HepG2 (cell line): Measurements from ENCODE around the gene GPX1. TPM values are rescaled to one million over a fixed set of nuclear protein-coding genes. Genes with fewer than 3 reads are reported as not detected.
"Not testable (repeated sequence)": the region's sequence is repeated elsewhere in the genome, so short reads cannot be mapped to it uniquely, and the experiment has no call there.

ENCODE experiments used
- ATAC-seq: fragments of 200-7000 bp; cut with Tn5 transposase; 3 replicates; pipeline ENCODE4 v1.9.1; 2020; ENCODE audit warnings: mild to moderate bottlenecking, moderate library complexity
- BruUV-seq: library from RNA; stranded (reverse); fragments of 400-500 nt; replicated peaks from 2 replicates; lab custom pipeline; 2021; lab: Mats Ljungman, UMichigan
- CTCF ChIA-PET: fragments of 300-600 bp; formaldehyde crosslinking; extraction: SDS; loops from one replicate; lab custom pipeline; 2021; ENCODE audit warnings: low total read pairs, inconsistent platforms, low intra/inter-chr PET ratio; lab: Yijun Ruan, JAX
- POLR2A ChIA-PET: fragments of 350-600 bp; sonication (Branson Sonifier 250); formaldehyde crosslinking; loops from one replicate; lab custom pipeline; 2020; ENCODE audit warnings: antibody characterized with exemption, inconsistent platforms; lab: Yijun Ruan, JAX
- DNase-seq: peaks from one replicate; pipeline ENCODE4 v3.0.0-alpha.2; 2015; ENCODE audit warnings: low spot score
- FAIRE-seq: peaks from 3 replicates; lab custom pipeline; 2011; peaks lifted over from hg19 to GRCh38; lab: Jason Lieb, UNC
- H2AFZ ChIP-seq: one replicate; pipeline ENCODE4 v1.6.1; 2011; ENCODE audit warnings: low read length, inconsistent platforms
- H3K27ac ChIP-seq: fragments of 300-600 bp; 3 replicates; pipeline ENCODE4 v1.8.0; 2011; ENCODE audit warnings: mixed run types, mild to moderate bottlenecking, mixed read lengths, low read length, inconsistent platforms; ENCODE audit not compliant: insufficient read depth; ENCODE audit errors: extremely low read length
- H3K27me3 ChIP-seq, 2 experiments: fragments of 200-600 bp in 1 of 2; 2 replicates in 1 of 2; 3 replicates in 1 of 2; pipeline versions ENCODE4 v1.6.0 to v1.8.0; 2011; ENCODE audit warnings: low read length in 2 of 2, mild to moderate bottlenecking in 2 of 2, moderate library complexity in 2 of 2, inconsistent platforms in 1 of 2; ENCODE audit not compliant: insufficient read depth in 2 of 2, control insufficient read depth in 1 of 2
- H3K36me3 ChIP-seq, 2 experiments: fragments of 200-600 bp in 1 of 2; replicated peaks in 1 of 2; 2 replicates in 1 of 2; 3 replicates in 1 of 2; pipeline versions ENCODE4 v1.5.1 to v1.8.0; 2011; ENCODE audit warnings: low read length in 2 of 2, inconsistent platforms in 1 of 2; ENCODE audit not compliant: insufficient read depth in 2 of 2, control insufficient read depth in 1 of 2
- H3K4me1 ChIP-seq: 2 replicates; pipeline ENCODE4 v1.5.1; 2012; ENCODE audit warnings: low read length, inconsistent platforms; ENCODE audit not compliant: insufficient read depth
- H3K4me2 ChIP-seq: 2 replicates; pipeline ENCODE4 v1.6.0; 2011; ENCODE audit warnings: low read depth, low read length, inconsistent platforms
- H3K4me3 ChIP-seq, 3 experiments: fragments of 200-600 bp in 1 of 3; sonication (generic), shearing (Covaris generic) in 1 of 3; replicated peaks in 1 of 3; 2 replicates each; pipeline ENCODE4 v1.5.1; 2011 to 2016; ENCODE audit warnings: low read length in 3 of 3, inconsistent platforms in 2 of 3, low read depth in 2 of 3, mild to moderate bottlenecking in 2 of 3, control low read depth in 1 of 3, mixed read lengths in 1 of 3; ENCODE audit not compliant: insufficient read depth in 1 of 3
- H3K79me2 ChIP-seq: one replicate; pipeline ENCODE4 v1.6.1; 2011; ENCODE audit warnings: low read length, inconsistent platforms; ENCODE audit not compliant: insufficient read depth
- H3K9ac ChIP-seq: 2 replicates; pipeline ENCODE4 v1.6.0; 2011; ENCODE audit warnings: mild to moderate bottlenecking, low read depth, low read length, inconsistent platforms; ENCODE audit not compliant: insufficient read depth
- H3K9me3 ChIP-seq: 2 replicates; pipeline ENCODE4 v1.5.1; 2012; ENCODE audit warnings: mild to moderate bottlenecking, low read length
- H4K20me1 ChIP-seq: 2 replicates; pipeline ENCODE4 v1.6.0; 2011; ENCODE audit warnings: inconsistent platforms, mild to moderate bottlenecking, low read length, moderate library complexity; ENCODE audit not compliant: insufficient read depth
- ARNT ChIP-seq: fragments of 450-650 bp; IDR thresholded peaks from 2 replicates; pipeline ENCODE4 v1.6.1; 2017
- ELF4 ChIP-seq: sonication (generic); formaldehyde crosslinking; IDR thresholded peaks from 2 replicates; pipeline ENCODE4 v1.5.0; 2020; ENCODE audit warnings: missing genetic modification reagents, mild to moderate bottlenecking, moderate library complexity, borderline replicate concordance
- KAT7 ChIP-seq: IDR thresholded peaks from 2 replicates; pipeline ENCODE4 v1.6.1; 2018; ENCODE audit warnings: borderline replicate concordance, missing compliant biosample characterization
- POLR2A ChIP-seq, 2 experiments: IDR thresholded peaks; 2 replicates each; pipeline ENCODE4 v1.6.1; 2011; ENCODE audit warnings: low read depth in 2 of 2, low read length in 2 of 2, mild to moderate bottlenecking in 1 of 2, moderate library complexity in 1 of 2; ENCODE audit not compliant: insufficient read depth in 1 of 2
- SRY ChIP-seq: sonication (generic); formaldehyde crosslinking; IDR thresholded peaks from 2 replicates; pipeline ENCODE4 v1.8.0; 2022; ENCODE audit warnings: mild to moderate bottlenecking, missing genetic modification reagents
- ZBTB21 ChIP-seq: sonication (generic); formaldehyde crosslinking; IDR thresholded peaks from 2 replicates; pipeline ENCODE4 v1.4.0; 2020; ENCODE audit warnings: missing genetic modification reagents
- ZNF3 ChIP-seq: IDR thresholded peaks from 2 replicates; pipeline ENCODE4 v1.7.0; 2017; ENCODE audit warnings: inconsistent platforms
- ZNF550 ChIP-seq: sonication (generic); formaldehyde crosslinking; IDR thresholded peaks from 2 replicates; pipeline ENCODE4 v1.4.0; 2020; ENCODE audit warnings: mild to moderate bottlenecking, missing genetic modification reagents, borderline replicate concordance
- ZNF737 ChIP-seq: sonication (generic); formaldehyde crosslinking; IDR thresholded peaks from 2 replicates; pipeline ENCODE4 v1.5.0; 2020; ENCODE audit warnings: missing genetic modification reagents, mild to moderate bottlenecking, borderline replicate concordance
- ZNF776 ChIP-seq: sonication (generic); formaldehyde crosslinking; IDR thresholded peaks from 2 replicates; pipeline ENCODE4 v1.4.0; 2020; ENCODE audit warnings: mild to moderate bottlenecking, missing genetic modification reagents
- WGBS: methylation state at CpG from one replicate; pipeline ENCODE4 v1.1.6; 2017; ENCODE audit warnings: low lambda C conversion rate; 5-methylcytosine and 5-hydroxymethylcytosine counted together
- in situ Hi-C: cut with HindIII; loops from 2 replicates; pipeline ENCODE4 v1.10.0; 2017; ENCODE audit warnings: low pct_unique_long_range_greater_than_20kb; ENCODE audit not compliant: extremely low pct_ligation_motif_present
- intact Hi-C: fragments of 100-400 bp; cut with micrococcal nuclease; formaldehyde crosslinking; loops from one replicate; pipeline ENCODE4 v1.10.0; 2022; ENCODE audit not compliant: unreplicated experiment
- polyA plus RNA-seq, 8 experiments: library from polyadenylated mRNA; depleted of rRNA in 3 of 8; stranded (reverse) in 7 of 8; unstranded in 1 of 8; fragments of >200 nt; fragmentation: Illumina TruSeq in 4 of 8; extraction: Trizol in 4 of 8; gene quantifications; 2 replicates each; pipeline versions ENCODE4 v1.2.1 to v1.2.3, GENCODE V29; 2011 to 2016; ENCODE audit warnings: low read depth in 4 of 8, missing spikeins in 1 of 8, mixed read lengths in 1 of 8; ENCODE audit not compliant: insufficient read depth in 1 of 8
- total RNA-seq, 5 experiments: library from RNA; depleted of rRNA; stranded (reverse); fragments of >200 nt; fragmentation: Illumina TruSeq; extraction: Trizol; gene quantifications; 2 replicates each; pipeline ENCODE4 v1.2.3, GENCODE V29; 2016; ENCODE audit warnings: low read depth in 1 of 5
- TF ChIP-seq, protein P1 (sequence below): sonication (generic); formaldehyde crosslinking; IDR thresholded peaks from 2 replicates; pipeline ENCODE4 v1.4.0; 2020; ENCODE audit warnings: missing genetic modification reagents
- TF ChIP-seq, protein P2 (sequence below): sonication (generic); formaldehyde crosslinking; IDR thresholded peaks from 2 replicates; pipeline ENCODE4 v1.8.1; 2023; ENCODE audit warnings: mild to moderate bottlenecking, missing genetic modification reagents
- TF ChIP-seq, protein P3 (sequence below): IDR thresholded peaks from 2 replicates; pipeline ENCODE4 v1.6.1; 2012; ENCODE audit warnings: inconsistent platforms
- TF ChIP-seq, protein P4 (sequence below): sonication (generic); IDR thresholded peaks from 2 replicates; pipeline ENCODE4 v1.6.1; 2016; ENCODE audit warnings: low read depth, borderline replicate concordance

GPX1 gene
- total and polyA plus RNA-seq, 2 of the 13 experiments (the other 11 are each of a cell fraction or from before 2014, with no cell fraction given), result 149 to 168 TPM

DNA sequence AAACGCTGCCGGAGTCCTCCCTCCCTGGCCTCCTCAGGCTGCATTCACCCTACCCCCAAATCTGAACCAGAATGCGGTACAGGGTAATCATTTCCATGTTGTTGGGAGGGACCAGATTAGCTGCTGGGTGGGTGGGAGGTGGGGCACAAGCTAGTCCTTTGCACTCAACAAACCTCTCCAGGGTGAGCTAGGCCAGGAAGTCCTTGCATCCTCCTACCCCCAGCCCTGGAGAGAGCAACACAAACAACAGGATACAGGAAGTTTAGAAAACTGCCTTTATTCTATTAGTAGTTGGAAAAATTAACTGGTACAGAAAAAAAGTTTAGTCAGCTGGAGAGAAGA is 702 bp upstream of the GPX1 start (continued):
- peak; percentile 95 for TF ChIP-seq ZNF3
- TF ChIP-seq, protein P1, sequence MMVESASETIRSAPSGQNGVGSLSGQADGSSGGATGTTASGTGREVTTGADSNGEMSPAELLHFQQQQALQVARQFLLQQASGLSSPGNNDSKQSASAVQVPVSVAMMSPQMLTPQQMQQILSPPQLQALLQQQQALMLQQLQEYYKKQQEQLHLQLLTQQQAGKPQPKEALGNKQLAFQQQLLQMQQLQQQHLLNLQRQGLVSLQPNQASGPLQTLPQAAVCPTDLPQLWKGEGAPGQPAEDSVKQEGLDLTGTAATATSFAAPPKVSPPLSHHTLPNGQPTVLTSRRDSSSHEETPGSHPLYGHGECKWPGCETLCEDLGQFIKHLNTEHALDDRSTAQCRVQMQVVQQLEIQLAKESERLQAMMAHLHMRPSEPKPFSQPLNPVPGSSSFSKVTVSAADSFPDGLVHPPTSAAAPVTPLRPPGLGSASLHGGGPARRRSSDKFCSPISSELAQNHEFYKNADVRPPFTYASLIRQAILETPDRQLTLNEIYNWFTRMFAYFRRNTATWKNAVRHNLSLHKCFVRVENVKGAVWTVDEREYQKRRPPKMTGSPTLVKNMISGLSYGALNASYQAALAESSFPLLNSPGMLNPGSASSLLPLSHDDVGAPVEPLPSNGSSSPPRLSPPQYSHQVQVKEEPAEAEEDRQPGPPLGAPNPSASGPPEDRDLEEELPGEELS (CRISPR knock-in tag), result peak; percentile 30; the same call in 1 of the 2 replicates
- TF ChIP-seq ARNT, result no peak
- TF ChIP-seq ZNF776 (CRISPR knock-in tag), result no peak
- peak; percentile 70; the same call in 1 of the 2 replicates for TF ChIP-seq ELF4 (CRISPR knock-in tag)

DNA sequence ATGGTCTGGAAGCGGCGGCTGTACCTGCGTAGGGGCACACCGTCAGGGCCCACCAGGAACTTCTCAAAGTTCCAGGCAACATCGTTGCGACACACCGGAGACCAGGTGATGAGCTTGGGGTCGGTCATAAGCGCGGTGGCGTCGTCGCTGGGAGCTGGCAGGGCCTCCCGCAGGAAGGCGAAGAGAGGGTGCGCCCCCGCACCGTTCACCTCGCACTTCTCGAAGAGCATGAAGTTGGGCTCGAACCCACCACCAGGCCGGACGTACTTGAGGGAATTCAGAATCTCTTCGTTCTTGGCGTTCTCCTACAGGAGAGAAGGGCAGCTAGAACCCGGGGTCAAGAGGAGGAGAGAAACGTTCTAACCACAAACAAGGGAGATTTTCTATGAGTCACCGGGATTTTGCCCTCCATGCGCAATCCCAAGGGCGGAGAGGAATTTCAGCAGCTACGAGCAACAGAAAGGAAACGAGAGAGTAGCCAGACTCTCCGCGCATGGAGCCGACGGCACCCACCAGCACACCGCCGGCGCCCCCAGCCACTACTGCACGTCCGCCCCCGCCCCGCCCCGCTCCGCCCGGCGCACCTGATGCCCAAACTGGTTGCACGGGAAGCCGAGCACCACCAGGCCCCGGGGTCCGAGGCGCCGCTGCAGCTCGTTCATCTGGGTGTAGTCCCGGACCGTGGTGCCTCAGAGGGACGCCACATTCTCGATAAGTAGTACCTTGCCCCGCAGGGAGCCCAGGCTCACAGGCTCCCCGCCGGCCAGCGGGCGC is 523 bp downstream of the GPX1 start:
- H3K4me2 ChIP-seq, result peak overlapping the region; percentile 79
- H2AFZ ChIP-seq, DNase-seq, FAIRE-seq, H3K27me3 ChIP-seq, H3K9me3 ChIP-seq, H4K20me1 ChIP-seq, in situ Hi-C loops: not testable (repeated sequence)
- TSS peak; percentile 77 for BruUV-seq
- H3K36me3 ChIP-seq, result peaks cover 5 to 25% of the 10 kb centered on the region in 2 experiments
- 3% methylated on average over 6 of the region's 63 CpGs for WGBS
- peak; percentile 19 for ATAC-seq
- peak overlapping the region; percentile 80 for H3K9ac ChIP-seq
- CTCF ChIA-PET, result interaction anchor here (1.2 kb wide), 1 partner anchor 17 kb away, joined by 6 read pairs; the partner anchor contains the start of gene USP4
- peaks cover 14% of the 10 kb centered on the region for H3K79me2 ChIP-seq
- H3K27ac ChIP-seq, result peak overlapping the region; percentile 94
- POLR2A ChIA-PET, result interaction anchor here (0.7 to 5.5 kb wide), 18 partner anchors 10 to 264 kb away, joined by 3 to 134 read pairs (median 8); partner anchors contain the start of genes AMT, DAG1, LAMB2 and NICN1
- H3K4me3 ChIP-seq, result peak overlapping the region; percentile 62 to 73 (median 63)
- peaks cover 40% of the 10 kb centered on the region for H3K4me1 ChIP-seq
- intact Hi-C loops, result loop anchor here (1.0 to 5.0 kb wide), 2 partner anchors 17 to 55 kb away; partner anchors contain the start of genes RHOA, TCTA and USP4
- TF ChIP-seq, protein P2, sequence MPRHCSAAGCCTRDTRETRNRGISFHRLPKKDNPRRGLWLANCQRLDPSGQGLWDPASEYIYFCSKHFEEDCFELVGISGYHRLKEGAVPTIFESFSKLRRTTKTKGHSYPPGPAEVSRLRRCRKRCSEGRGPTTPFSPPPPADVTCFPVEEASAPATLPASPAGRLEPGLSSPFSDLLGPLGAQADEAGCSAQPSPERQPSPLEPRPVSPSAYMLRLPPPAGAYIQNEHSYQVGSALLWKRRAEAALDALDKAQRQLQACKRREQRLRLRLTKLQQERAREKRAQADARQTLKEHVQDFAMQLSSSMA (CRISPR knock-in tag), result 0 out of 2 replicates have a peak, but pooled peaks have one; percentile 15
- TF ChIP-seq, protein P3, sequence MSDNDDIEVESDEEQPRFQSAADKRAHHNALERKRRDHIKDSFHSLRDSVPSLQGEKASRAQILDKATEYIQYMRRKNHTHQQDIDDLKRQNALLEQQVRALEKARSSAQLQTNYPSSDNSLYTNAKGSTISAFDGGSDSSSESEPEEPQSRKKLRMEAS, result peak; percentile 21; the same call in 1 of the 2 replicates
- 0 out of 2 replicates have a peak, but pooled peaks have one; percentile 14 for TF ChIP-seq KAT7 (CRISPR knock-in tag)
- 0 out of 2 replicates have a peak, but pooled peaks have one; percentile 6 for TF ChIP-seq ZBTB21 (CRISPR knock-in tag)
- TF ChIP-seq, protein P4, sequence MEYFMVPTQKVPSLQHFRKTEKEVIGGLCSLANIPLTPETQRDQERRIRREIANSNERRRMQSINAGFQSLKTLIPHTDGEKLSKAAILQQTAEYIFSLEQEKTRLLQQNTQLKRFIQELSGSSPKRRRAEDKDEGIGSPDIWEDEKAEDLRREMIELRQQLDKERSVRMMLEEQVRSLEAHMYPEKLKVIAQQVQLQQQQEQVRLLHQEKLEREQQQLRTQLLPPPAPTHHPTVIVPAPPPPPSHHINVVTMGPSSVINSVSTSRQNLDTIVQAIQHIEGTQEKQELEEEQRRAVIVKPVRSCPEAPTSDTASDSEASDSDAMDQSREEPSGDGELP, result peak; percentile 54; the same call in 1 of the 2 replicates
- TF ChIP-seq POLR2A (IDR thresholded peaks at IDR 0.05; ENCODE audit: insufficient read depth in 1 of 2, low read depth in 2 of 2, low read length in 2 of 2), result 0 out of 4 replicates have a peak, but pooled peaks of 1 of the 2 experiments have one; percentile 37
- TF ChIP-seq ZNF550 (CRISPR knock-in tag), result 0 out of 2 replicates have a peak, but pooled peaks have one; percentile 11
- 0 out of 2 replicates have a peak, but pooled peaks have one; percentile 33 for TF ChIP-seq SRY (CRISPR knock-in tag)
- 0 out of 2 replicates have a peak, but pooled peaks have one; percentile 56 for TF ChIP-seq ZNF737 (CRISPR knock-in tag)
